Endometrium (tissue), 2 donors: ENCODE measurements around the gene PIGN.

Source experiments
- FAIRE-seq: peaks from 2 replicates; lab custom pipeline; 2012; peaks lifted over from hg19 to GRCh38; lab: Jason Lieb, UNC
- donor health status: control.
- donor health status: control.

PIGN gene

DNA sequence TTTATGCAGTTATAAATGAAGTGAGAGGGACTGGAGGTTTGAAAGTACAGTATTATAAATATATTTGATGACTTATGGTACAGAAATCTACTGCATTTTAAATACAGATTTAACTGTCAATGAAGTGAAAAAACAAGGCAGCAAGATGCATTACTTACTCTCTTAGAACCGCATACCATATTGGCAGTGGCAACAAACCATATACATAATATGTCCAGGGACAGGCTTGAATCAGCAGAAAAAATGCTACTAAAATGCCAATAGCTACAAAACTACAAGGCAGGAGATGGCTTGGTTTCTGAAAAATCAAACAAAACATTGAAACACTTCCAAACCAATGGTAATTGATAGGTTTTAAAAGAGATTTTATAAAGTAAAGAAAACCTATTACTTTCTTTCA lies 77.2 kb downstream of the PIGN start:
- no peak for FAIRE-seq

DNA sequence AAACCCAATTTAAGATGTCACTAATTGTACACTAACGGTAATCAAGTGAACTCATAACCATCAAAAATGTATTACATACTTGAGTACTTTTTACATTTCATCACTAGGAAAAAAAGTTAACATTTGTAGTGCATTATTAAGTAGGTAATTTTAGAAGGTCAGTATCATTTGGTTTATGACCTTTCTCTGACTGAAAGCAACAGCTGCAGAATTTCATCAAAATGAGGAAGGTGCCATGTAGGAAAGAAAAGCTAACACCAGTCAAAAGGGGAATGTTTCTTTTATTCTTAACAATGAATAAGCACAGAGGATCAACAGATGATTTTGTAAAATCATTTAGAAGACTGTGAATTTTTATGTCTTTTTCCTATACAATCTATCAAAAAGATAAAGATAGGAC lies 79.0 kb downstream of the PIGN start:
- FAIRE-seq, result no peak

DNA sequence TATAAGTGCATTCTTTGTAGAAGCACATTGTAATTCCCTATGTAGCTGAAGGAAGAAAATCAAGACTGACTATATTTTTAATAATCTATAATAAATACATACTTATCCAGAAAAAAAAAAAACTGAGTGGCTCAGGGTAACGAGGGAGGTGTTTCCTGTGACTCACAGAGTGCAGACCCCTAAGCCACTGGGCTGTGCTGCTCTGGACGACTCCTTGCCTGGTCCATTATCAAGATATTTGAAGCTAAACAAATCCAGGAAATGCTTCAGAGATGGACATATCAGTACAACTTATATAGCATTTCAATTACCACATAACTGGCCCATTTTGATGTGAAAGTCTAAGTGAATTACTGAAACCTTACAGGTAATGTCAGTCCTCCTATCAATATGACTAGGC lies 80.6 kb downstream of the PIGN start:
- no peak for FAIRE-seq

DNA sequence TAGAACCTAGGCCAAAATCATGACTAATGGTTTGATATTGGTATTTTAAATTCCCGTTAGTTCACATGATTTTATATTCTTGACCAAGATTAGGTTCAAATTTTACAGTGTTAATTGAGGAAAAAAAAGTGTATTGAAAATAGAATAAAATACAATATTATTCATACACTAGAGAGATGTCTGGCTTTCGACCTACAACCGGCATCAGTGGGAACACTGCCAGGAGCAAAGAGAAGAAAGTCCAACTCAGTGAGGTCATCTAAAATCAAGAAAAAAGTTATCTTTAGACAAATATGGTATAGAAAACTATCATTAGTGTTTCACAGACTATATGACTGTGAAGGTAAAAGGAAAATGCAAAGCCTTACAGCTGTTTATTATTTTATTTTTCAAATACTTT lies 81.5 kb downstream of the PIGN start:
- no peak for FAIRE-seq

DNA sequence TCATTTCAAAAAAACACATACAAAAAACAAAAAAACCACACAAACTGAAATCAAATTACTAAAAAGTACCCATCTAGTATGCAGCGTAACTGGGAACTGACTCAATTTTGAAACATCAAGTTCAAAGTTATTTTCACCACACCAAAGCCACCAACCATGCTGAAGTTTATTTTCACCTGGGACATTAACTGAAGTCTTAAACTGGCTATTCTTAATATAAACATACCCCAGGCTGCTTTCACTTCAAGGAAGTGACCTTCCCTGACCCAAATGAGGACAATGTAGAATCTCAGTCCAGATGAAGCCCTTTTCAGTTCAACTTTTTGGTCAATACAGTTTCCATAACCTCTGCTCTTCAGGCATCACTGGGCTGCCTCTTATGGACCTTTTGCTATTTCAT lies 84.6 kb downstream of the PIGN start:
- FAIRE-seq, result no peak

DNA sequence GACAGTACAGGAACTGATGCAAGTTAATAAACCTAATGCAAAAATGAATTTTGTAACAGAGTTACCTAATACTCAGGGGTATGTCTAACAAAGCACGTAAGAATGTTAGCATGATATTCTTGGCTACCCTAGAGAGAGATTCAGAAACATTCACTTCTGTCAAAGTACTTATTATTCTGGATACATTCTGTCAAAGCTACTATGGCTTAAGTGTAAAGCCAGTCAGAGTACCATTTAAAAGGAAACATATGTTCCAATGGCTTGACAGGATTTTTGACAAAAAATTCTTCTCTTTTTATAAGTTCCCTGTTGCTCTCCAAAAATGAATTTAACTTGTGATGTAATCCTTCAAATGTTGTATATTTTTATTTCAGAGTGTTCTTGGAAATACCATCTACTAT lies 85.5 kb downstream of the PIGN start:
- peak; percentile 12 for FAIRE-seq

DNA sequence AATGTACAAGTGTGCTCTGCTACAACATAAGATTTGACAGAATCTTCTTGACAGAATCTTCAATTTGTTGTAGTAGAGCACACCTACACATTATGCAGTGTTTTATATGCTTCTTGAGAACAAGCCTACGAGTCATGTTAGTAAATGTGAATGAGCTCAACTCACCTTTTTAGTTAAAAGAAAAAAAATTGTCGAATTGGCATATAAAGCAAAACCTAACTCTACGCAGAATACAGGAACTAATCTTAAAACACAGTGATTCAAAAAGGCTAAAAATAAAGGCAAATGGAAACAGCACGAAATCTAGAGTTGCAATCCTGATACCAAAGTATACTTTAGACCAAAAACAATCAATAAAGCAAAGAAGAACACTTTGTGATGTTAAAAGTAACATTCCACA lies 87.9 kb downstream of the PIGN start:
- no peak for FAIRE-seq

DNA sequence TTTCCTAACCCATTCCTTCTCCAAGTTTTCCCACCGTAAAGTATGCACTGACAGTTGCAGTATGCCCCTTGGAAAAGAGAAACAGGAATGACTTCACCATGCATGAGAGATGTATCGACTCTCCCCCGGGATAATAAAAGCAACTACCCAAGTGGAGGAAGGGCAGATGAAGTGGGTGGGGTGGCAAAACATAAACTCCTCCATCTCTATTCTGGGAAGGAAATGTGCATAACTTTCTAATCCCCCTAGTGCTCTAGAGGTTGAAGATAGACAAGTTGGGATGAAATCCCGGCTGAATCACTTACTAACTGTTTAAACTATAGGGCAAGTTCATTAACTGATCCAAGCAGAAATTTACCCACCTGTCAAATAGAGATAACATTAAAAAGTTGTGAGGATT lies 89.2 kb downstream of the PIGN start:
- no peak for FAIRE-seq

DNA sequence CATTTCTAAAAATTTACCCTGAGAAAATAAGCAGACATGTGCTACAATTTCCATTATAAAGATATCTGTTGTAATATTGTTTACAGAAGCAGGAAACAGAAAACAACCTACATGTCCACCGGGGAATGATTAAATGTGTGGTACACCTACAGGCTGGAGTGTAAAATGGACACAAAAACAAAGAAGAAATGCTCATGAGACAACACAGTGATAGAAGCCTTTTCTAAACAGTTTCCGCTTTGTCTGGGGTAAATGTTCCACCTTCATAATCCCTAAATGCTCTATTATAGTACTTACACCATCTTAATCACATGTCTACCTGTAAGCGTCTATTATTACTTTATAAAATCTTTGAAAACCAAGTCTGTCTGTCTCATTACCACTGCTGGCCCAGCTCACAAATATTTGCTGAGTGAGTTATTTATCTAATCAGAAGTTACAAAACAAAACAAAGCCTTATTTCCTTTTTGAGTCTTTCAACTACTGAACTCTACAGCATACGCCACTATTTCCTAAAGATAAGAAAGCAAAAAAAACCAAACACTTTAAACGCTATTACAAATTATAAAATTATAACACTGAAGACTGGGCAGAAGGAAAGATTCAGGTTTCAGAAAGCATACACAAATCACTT lies 95.3 kb downstream of the PIGN start:
- FAIRE-seq, result no peak

DNA sequence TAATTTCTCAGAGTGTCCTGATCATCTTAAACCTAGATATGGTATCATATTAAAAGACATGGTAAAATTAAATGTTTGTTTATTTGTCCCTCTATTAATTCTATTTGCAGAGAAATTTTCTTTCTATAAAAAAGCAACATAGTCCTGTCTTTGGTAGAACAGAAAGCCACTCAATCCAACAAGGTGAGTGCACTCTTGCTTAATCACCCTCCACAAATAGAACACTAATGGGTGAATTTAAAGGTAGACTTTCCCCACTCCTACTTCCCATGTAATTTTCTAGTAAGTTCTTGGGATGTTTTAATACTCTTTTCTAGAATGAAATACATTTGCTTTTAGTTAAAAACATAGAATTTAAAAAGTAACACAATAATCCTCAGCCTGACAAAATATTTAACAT lies 97.7 kb downstream of the PIGN start:
- FAIRE-seq, result no peak

DNA sequence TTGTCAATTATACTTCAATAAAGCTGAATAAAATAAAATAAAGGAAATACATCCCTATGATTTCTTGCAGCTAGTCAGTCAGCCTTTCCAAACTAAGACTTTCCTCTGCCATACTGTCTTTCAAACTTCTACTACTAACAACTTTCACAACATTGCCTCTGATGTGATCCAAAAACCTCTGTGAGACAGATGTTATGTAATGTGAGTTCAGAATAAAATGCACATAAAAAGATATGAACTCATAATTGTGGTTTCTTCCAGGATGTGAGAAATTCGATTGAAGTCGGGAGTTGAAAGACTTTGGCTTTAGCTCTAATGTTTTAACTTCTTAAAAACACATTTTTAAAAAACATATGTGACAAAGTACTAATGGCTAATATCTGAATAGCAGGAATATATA lies 98.7 kb downstream of the PIGN start:
- no peak for FAIRE-seq

DNA sequence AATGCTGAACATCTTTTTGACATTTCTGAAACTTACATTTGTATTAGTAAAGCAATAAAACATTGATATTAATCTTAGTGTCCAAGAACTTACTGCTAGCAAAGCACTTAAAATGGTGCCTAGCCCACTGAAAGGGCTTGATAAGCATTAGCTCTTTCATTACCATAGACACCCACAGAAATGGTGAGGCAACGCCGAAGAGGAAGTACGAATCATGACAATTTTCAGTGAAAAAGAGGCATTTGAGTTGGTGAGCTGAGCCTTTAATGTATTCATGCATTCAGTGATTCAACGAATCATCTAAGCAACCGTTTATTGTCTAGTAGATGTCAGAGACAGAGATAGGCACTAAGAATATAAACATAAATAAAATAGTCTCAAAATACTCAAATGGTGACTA lies 101.1 kb downstream of the PIGN start:
- no peak for FAIRE-seq

DNA sequence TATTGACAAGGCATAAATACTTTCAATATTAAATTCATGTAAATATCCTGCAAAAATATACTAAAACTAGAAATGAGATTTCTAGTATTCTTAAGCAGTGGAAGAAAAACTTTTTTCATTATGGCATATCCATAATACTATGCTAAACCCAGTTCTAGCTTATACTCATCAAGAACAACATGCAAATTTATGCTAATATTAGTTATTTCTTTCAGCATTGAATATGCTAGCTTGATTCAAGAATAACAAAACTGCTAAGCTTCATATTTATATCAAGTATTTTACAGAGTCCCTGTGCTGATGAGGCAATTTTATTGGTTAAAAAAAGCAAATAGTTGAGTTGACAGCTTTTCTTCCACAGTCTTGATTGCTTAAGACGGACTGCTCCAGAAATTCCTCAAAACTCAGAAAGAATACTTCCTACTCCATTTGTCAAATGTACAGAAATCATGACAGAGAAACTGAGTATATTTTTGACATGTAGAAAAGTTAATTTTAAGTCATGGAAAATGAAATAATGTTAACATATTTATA lies 105.0 kb downstream of the PIGN start:
- FAIRE-seq, result no peak

DNA sequence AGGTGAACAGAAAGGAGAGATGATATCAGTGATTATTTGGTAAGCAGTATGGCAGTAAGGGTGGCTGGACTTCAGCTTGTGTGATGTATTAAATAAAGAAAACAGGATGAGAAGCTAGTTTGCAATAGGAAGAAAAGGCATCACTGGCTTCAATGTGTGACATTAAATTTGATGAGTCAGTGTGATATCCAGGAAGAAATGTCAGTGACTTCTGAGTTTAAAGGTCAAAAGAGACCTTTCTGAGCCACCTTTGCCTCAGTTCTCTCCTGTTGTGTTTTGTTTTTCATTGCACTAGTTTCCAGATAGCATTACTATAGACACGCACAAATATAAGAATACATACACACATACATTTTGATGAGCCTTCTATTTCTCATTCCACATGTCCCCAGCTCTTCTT lies 105.6 kb downstream of the PIGN start:
- no peak for FAIRE-seq

DNA sequence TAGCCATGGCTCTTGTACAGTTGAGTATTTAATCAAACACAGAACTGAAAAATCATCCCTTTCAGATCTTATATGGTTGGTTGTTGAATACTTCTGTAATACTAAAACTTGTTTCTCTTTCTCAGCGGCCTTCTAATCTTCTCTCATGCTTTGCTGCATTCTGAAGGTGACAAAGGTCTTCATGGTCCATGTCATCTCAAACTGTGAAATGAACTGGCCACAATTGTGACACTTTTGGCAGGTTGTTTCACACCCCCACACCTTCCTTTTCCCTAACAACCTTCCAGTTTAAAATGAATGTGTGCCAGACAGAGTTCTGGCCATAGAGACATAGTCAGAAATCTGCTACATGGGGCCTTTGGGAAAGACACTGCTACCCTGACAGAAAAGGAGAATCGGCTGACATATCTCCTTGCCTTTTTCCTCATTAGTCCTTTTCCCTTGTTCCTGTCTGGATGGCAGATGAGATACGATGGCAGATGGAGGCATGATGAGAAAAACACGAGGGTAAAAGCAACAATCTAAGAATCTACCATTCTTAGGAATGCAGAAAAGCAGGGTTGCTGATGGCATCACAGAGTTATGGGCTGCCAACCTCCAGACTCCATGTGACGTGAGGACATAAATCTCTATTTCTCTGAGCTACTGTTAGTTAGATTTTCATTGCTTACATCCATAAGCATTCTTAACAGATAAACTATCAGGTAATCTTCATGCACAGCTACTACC lies 106.5 kb downstream of the PIGN start:
- no peak for FAIRE-seq

DNA sequence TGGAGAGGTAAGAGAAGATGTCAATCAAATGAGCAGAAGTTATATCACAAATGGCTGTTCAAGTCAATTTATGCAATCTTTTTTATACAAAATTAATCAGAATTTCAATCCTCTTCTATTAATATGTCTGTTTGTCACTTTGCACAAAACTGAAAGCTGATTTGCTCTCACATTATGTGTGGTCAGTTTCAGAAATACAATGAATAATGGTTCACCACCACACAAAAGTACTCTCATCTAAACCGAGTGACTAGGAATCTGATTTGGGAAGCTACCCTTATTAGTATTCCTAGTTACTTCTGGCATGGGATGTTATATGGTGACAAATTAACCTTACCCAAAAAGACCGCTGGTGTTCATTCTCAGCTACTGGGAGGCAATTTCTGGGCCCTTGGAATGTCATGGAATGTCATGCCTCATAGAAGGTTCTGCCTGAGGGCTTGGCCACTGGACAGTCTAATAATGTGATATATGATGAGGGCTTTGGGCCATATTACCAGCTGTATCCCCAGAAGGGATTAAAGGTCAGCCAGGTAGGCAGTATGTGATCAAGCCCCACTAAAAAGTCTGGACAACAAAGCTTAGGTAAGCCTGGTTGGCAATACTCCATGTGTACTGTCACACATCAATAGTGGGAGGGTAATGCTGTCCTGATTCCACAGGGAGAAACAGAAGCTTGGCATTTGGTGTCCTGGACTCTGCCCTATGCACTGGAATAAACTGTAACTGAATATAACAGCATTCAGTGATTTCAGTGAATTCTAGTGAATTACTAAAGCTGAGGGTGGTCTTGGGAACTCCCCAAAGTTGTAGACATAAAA lies 113.2 kb downstream of the PIGN start:
- FAIRE-seq, result no peak

DNA sequence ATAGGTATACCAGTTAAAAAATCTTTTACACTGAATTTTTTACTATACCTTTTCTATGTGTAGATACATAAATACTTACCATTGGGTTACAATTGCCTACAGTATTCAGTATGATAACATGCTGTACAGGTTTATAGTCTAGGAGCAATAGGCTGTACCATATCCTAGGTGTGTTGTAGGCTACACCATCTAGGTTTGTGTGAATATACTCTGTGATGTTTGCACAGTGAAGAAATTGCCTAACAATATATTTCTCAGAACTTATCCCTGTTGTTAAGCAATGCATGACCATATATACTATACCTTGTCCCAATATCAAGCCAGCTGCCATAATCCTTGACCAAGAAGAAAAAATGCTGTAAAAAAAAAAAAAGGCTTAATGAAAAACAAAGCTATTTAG lies 114.5 kb downstream of the PIGN start:
- no peak for FAIRE-seq

DNA sequence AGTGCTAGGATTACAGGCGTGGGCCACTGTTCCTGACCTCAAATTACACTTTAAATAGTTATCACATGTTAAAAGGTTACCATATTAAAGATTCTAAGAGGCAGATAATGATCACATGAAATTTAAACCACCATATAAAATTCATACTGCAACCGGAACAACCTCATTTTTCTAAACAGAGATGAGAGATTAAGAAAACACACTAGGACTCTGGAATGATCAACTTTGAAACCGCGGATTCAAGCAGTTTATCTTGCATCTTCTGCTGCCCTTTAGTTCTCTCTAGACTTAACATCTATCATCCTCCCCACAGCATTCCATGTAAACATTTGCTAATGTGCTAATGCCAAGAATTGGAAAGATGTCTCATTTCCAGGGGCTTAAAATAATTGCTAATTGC lies 115.8 kb downstream of the PIGN start:
- no peak for FAIRE-seq

DNA sequence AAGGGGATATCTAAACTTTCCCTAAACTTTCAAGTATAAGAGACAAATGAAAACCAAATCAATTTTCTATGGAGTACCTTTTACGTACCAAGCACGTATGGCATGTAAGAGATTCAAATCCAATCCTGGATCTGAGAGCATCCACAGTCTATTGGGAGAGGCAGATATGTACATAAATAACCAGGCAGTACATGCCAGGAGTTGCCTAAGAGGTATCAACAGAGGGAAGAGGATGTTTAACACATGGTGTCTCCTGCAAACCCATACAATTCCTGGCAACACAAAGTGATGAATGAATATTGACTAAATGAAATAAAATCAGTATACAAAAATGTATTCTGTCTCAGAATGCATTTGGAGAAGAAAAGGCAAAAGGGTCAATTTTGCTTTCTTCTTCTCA lies 116.6 kb downstream of the PIGN start:
- no peak for FAIRE-seq

DNA sequence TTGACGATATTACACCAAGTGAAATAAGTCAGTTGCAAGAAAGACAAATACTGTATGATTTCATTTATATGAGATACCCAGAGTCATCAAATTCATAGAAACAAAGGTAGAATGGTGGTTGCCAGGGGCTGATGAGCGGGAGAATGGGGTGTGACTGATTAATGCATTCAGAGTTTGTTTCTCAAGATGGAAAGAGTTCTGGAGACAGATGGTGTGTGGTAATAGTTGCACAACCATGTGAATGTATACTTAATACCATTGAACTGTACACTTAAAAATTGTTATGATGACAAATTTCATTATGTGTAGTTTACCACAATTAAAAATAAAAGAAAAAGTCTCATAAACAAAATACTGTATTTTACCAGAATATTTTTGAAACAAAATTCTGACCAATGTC lies 117.3 kb downstream of the PIGN start:
- no peak for FAIRE-seq

DNA sequence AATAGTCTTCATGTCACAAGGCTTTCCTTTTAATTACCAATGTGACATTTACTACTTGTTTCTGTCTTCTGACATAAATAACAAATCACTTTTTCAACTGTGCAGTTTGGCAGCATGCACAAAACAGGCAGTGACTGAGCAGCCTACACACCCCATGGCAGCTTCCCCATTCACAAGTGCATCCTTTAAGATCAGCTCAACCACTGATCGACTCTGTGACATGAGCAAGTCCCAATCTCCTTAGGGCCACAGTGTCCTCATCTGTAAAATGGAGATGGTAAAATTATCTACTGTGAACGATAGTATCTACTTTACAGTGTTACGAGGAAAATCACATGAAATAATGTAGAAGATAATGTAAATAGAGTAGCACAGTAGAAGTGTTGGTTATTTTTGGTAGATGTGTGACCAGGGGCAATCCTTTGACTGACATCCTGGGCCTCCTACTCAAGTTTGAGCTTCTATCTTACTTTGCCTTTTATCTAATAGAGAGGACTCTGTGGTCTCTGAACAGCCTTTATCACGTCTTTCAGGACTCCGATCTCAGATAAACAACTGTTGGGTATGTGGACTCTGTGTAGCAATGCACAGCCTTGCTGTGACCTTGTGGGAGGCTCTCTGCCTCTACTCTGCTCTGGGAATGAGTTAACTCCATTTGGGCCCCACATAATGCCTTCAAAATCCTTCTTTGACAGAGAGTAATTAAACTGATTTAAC lies 120.6 kb downstream of the PIGN start:
- no peak for FAIRE-seq

DNA sequence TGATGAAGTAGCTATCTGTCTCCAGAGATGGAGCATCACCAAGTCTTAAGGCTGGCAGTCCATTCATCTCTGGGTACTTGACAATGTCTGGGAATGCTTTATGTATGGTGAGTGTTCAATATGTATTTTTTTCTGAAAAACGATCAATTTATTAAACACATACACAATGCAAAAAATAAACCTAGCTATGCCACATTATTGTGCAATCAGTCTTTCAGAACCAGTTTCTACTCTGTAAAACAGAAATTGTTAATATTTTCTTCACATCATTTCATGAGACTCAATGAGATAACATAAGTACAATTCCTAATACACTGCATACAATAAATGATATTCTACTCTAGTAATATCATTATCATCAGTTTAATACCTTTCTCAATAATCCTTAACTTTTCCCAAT lies 122.5 kb downstream of the PIGN start:
- no peak for FAIRE-seq
